HG02759 (cell line): ENCODE measurements around the gene CLMP.
"Not testable (repeated sequence)": the region's sequence is repeated elsewhere in the genome, so short reads cannot be mapped to it uniquely, and the experiment has no call there.

Experiments
- ATAC-seq: cut with Tn5 transposase; IDR thresholded peaks from one replicate; pipeline ENCODE4 v1.9.1; 2021; ENCODE audit warnings: mild to moderate bottlenecking, moderate library complexity; ENCODE audit not compliant: unreplicated experiment

Gene CLMP

DNA sequence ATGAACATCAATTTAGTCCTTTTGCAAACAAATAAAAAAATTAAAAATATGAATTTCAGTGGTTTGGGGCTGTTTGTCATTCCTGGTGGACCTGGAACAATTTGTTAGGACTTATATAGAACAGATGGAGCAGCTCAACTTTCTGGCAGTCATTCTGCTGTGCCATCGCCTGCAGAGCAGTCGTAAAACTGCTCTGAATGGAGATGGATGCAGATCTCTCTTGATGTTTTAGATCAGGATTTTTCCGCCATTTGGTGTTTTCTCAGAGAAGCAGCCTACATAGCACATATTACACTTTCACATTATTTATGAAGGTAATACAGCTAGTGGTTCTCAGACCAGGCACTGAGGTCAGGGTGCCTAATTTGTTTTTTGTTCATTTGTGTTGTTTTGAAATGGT, 101.3 kb downstream of the CLMP start:
- no peak for ATAC-seq

DNA sequence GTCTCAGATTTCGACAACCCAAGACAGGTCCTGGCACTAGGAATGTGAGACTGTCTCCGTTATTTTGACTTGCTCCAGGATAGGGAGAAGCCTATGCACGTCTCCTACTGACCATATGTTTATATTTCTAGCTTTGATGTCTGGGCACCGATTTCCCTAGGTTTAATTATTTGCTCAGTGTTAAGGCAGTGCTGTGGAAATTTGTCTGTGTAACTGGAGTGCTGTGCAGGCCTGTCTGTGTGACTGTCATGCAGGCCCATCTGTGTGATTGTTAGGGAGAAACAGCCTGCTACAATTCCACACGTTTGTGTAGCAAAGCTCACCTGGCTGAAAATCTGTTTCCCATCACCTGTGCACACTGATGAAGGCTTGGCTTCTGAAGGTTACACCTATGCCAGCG, 103.5 kb downstream of the CLMP start:
- ATAC-seq, result no peak

DNA sequence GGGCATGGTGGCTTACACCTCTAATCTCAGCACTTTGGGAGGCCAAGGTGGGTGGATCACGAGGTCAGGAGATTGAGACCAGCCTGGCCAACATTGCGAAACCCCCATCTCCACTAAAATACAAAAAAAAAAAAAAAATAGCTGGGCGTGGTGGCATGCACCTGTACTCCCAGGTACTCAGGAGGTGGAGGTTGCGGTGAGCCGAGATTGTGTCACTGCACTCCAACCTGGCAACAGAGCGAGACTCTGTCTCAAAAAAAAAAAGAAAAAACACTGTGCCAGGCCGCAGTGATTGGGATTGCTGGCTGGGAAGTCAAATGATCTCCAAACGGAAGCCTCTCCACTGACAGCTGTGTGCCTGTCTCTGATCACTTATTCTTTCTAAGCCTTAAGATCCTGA, 104.9 kb downstream of the CLMP start:
- not testable (repeated sequence) for ATAC-seq

DNA sequence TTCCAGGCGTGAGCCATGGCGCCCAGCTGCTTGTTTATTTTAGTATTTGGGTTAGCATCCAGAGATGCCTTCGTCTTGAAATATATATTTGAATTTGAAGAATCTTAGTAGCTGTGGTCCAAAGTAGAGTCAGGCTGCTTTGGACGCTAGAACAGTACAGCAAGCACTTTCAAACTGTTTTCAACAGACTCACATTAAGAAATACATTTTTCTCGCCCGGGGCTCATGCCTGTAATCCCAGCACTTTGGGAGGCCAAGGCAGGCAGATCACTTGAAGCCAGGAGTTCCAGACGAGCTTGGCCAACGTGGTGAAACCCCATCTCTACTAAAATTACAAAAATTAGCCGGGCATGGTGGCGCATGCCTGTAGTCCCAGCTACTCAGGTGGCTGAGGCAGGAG, 106.2 kb downstream of the CLMP start:
- ATAC-seq, result not testable (repeated sequence)

DNA sequence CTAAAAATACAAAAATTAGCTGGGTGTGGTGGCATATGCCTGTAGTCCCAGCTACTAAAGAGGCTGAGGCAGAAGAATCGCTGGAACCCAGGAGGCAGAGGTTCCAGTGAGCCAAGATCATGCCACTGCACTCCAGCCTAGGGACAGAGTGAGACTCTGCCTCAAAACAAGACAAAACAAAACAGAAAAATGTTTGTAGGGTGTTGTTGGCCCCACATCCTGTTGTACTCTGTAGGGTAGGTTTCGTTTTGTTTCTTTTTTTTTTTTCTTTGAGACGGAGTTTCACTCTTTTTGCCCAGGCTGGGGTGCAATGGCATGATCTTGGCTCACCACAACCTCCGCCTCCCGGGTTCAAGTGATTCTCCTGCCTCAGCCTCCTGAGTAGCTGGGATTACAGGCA, 107.4 kb downstream of the CLMP start:
- ATAC-seq, result peak; percentile 77

DNA sequence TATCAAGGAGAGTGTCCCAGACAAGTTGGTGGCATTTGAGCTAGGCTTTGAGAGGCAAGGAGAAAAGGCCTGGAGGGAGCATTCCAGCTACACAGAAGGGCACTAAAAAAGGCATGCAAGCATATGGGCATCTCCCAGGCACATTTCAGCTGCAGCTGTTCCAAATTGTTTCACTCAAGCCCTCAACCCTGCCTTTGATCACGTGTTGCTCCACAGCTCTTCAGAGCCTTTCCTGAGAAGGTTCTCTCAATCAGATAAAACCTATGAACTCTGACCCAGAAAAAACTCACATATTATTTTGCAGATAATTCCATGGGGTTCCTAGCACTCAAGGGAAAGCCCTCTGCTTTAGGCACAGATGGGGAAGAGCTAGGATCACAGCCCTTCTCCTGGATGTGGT, 108.7 kb downstream of the CLMP start:
- ATAC-seq, result no peak

DNA sequence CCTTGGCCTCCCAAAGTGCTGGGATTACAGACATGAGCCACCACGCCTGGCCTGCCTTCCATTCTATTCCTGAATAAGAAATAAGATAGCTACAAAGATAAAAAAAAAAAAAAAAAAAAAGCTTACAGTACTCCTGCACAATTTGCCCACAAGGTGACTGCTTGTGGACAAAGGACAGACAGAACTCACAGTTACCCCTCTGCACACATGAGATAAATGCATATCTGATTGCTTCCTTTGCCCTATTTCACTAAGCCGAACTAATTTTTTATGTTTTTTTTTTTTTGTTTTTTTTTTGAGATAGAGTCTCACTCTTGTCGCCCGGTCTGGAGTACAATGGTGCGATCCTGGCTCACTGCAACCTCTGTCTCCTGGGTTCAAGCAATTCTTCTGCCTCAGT, 109.6 kb downstream of the CLMP start:
- no peak for ATAC-seq

DNA sequence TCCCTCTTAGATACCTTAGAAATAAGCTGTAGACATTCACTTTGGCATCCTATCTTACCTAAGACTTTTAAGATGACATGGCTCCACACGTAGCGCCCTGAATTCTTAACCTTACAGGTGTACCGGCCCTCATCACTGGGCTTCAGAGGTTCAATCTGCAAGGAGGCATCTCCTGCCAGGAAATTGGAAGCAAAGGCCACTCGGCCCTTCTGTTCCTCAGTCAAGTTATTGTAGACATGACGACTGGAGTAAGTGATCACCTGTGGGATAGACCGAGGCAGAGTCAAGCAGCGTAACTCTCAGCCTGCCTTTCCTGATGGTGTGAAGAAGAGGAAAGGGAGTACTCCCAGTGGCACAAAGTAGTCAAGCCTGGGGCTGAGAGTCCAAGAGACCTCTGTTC, 110.6 kb downstream of the CLMP start:
- ATAC-seq, result no peak

DNA sequence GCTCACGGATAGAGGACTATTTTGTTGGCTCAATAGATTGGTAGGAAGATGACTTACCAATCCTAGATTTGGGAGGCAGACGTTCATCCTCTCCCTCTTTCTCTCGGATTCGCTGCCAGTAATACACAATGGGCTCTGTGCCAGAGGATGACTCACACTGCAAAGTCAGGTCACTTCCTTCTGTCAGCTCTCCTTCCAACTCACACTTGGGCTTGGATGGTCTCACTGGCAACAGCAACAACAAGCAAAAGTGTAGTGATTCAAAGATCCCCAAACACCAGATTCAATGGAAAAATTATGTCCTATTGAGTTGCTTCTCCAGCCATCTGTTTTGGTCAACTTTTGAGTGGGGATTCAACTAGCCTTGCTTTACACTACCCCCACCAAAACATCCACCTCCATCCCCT, 111.4 kb downstream of the CLMP start:
- ATAC-seq, result no peak

DNA sequence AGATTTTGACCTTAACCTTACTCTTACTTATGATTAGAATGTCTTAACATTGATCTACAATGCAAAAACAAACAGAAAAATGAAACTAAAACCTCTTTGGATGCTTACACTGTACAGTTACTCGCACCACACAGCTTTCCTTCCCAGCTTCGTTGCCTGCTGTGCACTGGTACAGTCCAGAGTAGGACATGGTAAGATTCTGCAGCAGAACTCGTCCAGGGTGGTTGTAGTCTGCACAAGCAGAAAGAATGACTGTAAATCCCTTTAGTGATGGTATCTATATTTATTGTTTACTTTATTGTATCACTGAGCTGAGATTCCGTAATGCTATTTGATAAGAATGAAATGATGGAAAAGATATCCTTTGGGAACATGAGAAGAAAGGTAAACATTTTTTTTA, 112.1 kb downstream of the CLMP start:
- ATAC-seq, result no peak

DNA sequence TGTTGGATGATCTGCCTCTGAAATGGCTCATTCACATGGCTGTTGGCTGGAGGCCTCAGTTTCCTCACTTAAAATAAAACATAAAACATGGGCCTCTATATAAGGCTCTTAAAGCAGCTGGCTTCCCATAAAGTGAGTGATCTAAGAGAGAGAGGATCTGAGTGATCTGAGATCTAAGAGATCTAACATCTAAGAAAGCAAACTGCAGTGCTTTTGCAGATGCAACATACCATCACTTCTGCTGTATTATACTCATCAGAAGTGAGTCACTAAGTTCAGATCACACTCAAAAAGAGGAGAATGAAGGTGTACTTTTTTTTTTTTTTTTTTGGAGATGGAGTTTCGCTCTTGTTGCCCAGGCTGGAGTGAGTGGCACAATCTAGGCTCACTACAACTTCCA, 115.0 kb downstream of the CLMP start:
- no peak for ATAC-seq

DNA sequence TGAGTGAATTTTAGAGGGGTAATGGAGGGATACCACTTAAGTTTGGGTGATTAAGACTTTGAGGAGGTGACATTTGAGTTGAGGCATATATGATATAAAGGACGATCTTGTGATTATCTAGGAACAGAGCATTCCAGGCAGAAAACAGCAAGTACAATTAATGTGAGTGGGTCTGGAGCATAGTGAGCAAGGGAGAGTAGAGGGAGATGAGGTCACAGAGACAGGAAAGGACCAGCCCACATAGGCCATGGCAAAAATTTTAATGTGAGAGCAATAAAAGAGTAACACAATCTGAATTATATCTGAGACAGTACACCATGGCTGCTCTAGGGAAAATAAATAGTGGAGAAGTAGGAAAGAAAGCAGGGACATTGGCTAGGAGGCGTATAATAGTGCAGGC, 118.6 kb downstream of the CLMP start:
- no peak for ATAC-seq

DNA sequence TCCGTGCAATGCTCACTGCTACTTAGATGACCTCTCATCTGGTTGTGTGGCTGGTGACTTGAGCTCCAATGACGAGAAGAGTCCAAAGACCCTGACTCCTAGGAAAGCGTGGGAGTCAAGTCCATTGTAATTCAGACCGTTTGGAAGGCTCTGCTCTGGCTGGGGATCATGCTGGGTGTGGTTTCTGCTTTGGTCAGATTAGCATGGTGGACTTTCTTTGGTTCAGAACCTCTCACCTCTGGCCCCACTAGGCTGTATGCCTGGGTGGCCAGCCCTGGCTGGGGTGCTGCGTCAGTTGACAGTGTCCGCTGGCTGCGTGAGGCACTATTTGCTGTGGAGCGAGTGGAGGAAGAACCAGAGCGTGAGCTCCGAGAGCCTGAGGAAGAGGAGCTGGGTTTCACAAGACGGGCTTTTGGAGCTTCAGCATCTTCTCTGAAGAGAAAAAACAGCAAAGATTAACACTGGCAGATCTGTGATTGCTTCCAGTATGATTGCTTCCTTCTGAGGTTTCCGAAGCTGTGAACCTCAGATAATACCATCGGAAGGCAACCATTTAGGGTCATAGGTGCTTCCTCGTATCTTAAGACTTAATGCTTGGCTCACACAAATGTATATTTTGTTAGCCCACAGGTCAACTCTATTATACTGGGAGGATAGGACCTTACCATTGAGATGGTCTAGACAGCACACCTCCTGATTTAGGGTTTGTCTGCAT, 121.5 kb downstream of the CLMP start:
- ATAC-seq, result no peak

DNA sequence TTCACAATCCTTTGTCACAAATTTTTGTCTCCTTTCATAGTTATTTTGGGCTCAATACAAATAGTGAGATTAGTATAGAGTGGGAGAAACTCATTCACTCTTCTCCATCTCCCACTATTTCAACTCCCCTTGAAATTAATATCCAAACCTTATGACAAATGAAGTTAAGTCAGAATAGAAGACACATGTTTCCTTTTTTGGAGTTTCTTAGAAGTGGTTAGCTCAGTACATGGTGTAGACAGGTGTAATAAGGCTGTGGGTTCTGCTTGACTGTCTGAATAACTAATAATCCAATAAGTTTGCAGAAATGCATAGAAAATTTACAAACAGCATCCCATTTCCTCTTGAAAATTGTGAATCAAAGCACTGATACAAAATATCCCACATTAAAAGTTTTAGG, 122.3 kb downstream of the CLMP start:
- ATAC-seq, result no peak

DNA sequence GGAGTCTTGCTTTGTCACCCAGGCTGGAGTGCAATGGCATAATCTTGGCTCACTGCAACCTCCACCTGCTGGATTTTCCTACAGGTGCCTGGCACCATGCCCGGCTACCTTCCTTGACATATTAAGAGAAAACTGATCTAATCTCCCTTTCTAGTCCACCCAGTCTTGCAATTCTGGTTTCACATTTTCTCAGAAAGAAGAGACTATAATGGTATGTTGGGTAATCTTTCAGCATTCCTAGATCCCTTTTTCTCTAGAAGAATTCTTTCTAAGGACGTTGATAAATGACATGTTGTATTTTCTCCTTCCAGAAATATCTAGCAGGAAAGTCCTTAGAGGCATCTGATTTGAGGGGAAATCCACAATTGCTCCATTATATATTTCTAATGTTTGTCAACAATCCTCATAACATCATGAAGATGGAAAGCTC, 122.7 kb downstream of the CLMP start:
- ATAC-seq, result no peak

DNA sequence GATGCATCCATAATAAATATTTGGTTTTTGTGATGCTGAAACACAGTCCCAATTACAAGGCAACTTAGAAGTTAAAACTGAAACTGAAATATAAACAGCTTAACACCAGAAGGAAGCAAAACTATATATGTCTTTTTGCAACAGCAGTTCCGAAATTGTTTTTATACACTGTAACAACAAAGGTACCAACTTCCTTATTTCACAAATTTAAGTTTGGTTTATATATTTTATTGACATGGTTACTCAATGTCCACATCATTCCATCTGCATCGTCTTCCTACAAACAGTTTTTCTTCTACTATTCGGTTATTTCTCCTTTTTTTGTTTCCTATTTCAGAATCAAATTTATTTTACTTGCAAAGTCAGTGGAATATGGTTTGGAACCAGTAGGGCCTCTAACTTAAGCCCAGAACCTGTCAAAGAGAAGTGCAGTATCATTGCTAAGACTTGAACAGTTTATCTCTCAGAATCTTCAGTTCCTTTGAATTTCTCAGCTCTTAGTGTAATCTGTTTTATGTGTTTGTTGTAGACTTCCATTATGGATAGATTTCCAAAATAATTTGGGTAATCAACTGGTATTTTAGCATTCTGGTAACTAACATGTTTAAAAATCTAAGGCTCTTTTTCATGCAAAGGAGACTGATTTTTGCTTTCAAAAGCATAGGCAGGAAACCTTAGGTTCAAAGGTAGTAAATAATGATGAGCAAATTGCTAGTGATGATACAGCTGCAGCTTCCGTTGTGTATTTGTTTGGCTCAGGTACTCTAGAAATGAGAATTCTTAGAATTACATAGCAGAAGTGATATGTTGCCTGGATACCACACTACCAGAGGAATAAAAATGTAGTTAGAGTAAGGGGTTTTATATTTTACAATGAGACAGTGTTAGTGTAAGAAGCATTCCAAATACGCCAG, 124.9 kb downstream of the CLMP start:
- peak; percentile 55 for ATAC-seq

DNA sequence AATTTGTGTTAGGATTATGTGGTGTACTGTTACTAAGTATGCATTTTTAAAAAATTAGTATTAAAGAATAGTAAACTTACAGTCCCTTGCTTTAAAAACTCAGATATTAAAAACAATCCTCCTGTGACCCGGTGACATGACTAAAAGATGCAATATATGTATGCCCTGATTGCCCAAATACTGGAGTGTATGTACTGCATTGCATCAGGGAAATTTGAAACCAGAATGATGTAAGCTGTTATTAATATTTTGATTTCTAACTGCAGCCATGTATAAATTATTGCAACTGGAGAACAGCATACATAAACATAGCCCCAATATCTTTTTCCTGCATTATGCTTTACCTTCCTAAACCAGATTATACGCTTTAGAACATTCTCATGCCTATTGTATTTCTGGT, 129.4 kb downstream of the CLMP start:
- ATAC-seq, result no peak

DNA sequence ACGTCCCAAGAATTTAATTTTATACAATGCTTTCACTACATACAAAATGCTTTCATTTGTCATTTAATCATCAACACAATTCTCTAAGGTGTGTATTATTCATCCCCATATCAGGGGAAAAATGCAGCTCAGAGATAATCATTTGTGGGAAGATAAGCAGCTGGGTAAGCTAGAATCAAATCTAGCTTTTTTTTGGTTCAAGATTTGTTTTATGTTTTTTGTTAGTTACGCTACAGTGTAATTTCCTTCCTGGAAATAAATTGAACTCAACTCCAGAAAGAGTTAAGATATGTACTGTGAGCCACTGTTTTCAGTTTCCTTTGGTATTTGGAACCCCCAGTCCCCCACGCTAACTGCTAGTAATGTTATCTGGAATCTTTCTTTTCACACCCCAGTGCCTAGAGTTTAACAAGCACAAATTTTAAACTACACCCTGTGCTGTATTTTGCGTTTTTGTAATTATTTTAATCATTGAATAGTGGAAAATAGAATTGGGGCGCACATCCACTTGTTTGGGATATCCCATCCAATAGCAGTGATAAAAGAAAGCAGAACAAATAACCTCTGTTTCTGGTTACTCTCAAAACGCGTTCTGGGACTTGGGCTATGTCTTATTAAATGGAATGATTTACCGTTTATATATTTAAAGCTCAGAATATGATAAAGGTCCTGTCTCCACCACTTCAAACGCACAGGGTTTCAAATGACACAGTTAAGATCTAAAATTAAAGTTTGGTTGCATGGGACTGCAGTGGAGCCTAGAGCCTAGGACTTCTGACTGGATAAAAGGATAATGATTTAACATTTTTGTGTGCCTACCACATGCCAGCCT, 131.0 kb downstream of the CLMP start:
- no peak for ATAC-seq

DNA sequence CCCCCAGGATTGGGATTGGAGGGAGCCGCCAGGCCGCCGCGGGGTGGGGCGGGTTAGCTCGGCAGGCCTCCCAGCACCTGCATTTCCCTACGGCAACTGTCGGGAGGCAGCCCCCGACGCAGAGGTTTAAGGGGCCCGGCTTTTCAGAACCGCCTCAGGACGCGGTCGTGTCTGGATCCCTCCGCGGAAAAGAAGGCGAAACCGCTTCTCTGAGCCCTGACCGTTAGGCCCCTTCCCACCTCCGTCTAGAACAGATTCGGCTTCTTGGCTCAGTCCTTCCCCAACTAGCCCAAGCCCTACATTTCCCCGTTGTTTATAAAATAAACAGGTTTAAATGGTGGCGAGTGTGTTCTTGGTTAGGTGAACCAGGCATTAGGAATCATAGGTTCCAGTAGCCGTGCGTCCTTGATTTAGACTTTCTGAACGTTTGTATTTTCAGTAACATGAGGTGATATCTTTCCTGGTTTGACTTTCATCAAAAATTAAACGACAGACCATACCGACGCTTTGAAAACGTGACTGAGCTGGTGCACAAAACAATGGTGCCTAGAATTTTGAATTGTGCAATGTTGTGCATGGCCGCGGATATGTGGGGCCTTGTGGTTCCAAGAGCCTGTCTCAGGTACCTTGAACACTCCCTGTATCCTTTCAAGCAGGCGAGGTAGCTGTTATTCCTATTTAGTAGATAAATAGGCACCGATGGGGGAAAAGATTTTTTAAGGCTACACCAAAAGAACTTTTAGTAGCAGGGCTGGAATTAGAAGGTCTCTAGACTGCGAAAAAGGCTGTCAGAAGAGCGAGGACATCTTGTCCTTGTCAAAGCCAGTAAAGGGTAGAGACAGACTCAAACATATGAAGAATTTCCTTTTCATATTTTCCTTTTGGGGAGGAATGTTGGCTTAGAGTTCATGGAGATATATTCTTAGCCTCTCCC, 131.9 kb downstream of the CLMP start:
- ATAC-seq, result peak; percentile 2

DNA sequence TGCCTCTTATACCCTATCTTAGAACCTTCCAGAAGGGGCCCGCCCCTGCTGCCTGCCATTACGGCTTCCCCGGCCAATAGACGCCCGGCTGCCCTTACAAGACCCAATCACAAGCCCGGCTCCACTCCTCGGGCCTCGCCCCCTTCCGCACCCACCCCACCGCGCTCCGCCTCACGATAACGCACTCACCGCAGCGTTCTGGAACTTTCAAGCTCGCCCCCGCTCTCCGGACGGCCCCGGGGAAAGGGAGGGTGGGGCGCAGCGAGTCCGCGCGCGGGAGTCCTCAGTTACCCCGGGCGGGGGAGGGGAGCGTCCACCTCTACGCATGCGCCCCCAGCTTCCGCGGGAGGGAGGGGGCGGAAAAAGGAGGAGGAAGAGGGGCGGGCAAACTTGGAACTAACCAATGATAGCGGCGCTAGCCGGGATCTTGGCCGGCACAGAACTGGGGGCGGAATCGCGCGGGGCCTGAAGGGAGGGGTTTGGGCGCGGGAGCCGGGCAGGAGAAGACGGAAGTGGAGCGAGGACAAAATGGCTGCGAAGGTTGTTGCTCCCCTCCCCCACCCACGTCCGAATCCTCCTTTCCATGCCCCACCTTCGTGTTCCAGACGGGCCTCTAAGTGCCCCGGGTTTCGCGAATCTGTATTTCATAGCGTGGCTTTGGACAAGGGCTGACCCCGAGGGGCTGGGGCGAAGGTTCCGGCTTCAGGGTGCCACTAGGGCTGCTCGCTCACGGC, 132.7 kb downstream of the CLMP start:
- ATAC-seq, result peak; percentile 86
